GM18867 (cell line): ENCODE results near the gene NDST1.

Experiments
- ATAC-seq: cut with Tn5 transposase; IDR thresholded peaks from one replicate; pipeline ENCODE4 v1.9.1; 2021; ENCODE audit warnings: mild to moderate bottlenecking, moderate library complexity; ENCODE audit not compliant: unreplicated experiment

NDST1 gene

GRCh38 chr5:150601491-150602345 is 93.8 kb downstream of the NDST1 start:
- no peak for ATAC-seq

GRCh38 chr5:150603052-150603451 is 95.1 kb downstream of the NDST1 start:
- no peak for ATAC-seq

GRCh38 chr5:150603491-150603890 is 95.6 kb downstream of the NDST1 start:
- ATAC-seq = no peak

- ATAC-seq = no peak
Measured at GRCh38 chr5:150604010-150604409, 96.1 kb downstream of the NDST1 start.

GRCh38 chr5:150604894-150605440 is 97.0 kb downstream of the NDST1 start:
- no peak for ATAC-seq

GRCh38 chr5:150605546-150605945 is 97.6 kb downstream of the NDST1 start:
- no peak for ATAC-seq

GRCh38 chr5:150606476-150606875 is 98.5 kb downstream of the NDST1 start:
- no peak for ATAC-seq

GRCh38 chr5:150607105-150607504 is 99.2 kb downstream of the NDST1 start:
- no peak for ATAC-seq
